K562 (cell line): Measurements from ENCODE around the gene TP53RK. TPM values are rescaled to one million over a fixed set of nuclear protein-coding genes. Genes with fewer than 3 reads are reported as not detected.

Source experiments
- CTCF ChIP-seq, 3 experiments: IDR thresholded peaks in 2 of 3; conservative IDR thresholded peaks in 1 of 3; 2 replicates each; pipeline ENCODE4 v1.5.1; 2011 to 2012; ENCODE audit warnings: low read length in 3 of 3, mild to moderate bottlenecking in 3 of 3, control low read depth in 2 of 3, improper control_type of control experiment in 1 of 3, inconsistent platforms in 1 of 3, low read depth in 1 of 3, mixed read lengths in 1 of 3, moderate library complexity in 1 of 3; ENCODE audit not compliant: insufficient read depth in 2 of 3
- ELF4 ChIP-seq: fragments of 450-650 bp; formaldehyde crosslinking; IDR thresholded peaks from 2 replicates; pipeline ENCODE4 v1.4.0; 2022; ENCODE audit warnings: missing genetic modification characterization
- EWSR1 ChIP-seq: fragments of 450-650 bp; IDR thresholded peaks from 2 replicates; pipeline ENCODE4 v1.6.1; 2018; ENCODE audit warnings: borderline replicate concordance, mild to moderate bottlenecking, low read depth, moderate library complexity; ENCODE audit not compliant: partially characterized antibody
- RAD21 ChIP-seq, 2 experiments: fragments of 250-450 bp in 1 of 2; fragments of 450-650 bp in 1 of 2; sonication (Bioruptor Pico) in 1 of 2; formaldehyde crosslinking in 1 of 2; IDR thresholded peaks in 1 of 2; conservative IDR thresholded peaks in 1 of 2; 2 replicates each; pipeline versions ENCODE4 v1.4.0 to v1.8.0; 2020 to 2022; ENCODE audit warnings: mild to moderate bottlenecking in 2 of 2, moderate library complexity in 1 of 2
- REST ChIP-seq, 2 experiments: fragments of 450-650 bp; formaldehyde crosslinking in 1 of 2; IDR thresholded peaks; 2 replicates each; pipeline versions ENCODE4 v1.4.0 to v1.6.1; 2014 to 2020; ENCODE audit warnings: mild to moderate bottlenecking in 2 of 2, borderline replicate concordance in 1 of 2, low read depth in 1 of 2
- SNIP1 ChIP-seq: fragments of 450-650 bp; IDR thresholded peaks from 2 replicates; pipeline ENCODE4 v1.7.1; 2017; ENCODE audit warnings: low read depth, mild to moderate bottlenecking
- TAL1 ChIP-seq: fragments of 450-650 bp; IDR thresholded peaks from 2 replicates; pipeline ENCODE4 v1.6.1; 2016; ENCODE audit warnings: mild to moderate bottlenecking
- XRCC5 ChIP-seq: fragments of 200-400 bp; formaldehyde crosslinking; IDR thresholded peaks from 2 replicates; pipeline ENCODE4 v1.6.1; 2017; ENCODE audit warnings: low read depth, mild to moderate bottlenecking, low read length
- ZNF263 ChIP-seq: sonication (generic); formaldehyde crosslinking; IDR thresholded peaks from 2 replicates; pipeline ENCODE4 v1.8.0; 2022; ENCODE audit warnings: mild to moderate bottlenecking, missing genetic modification reagents, borderline replicate concordance
- ZSCAN29 ChIP-seq: fragments of 450-650 bp; IDR thresholded peaks from 2 replicates; pipeline ENCODE4 v1.6.1; 2017
- polyA plus RNA-seq, 8 experiments: library from polyadenylated mRNA; depleted of rRNA in 4 of 8; stranded (reverse) in 5 of 8; unstranded in 3 of 8; fragments of >200 nt; fragmentation: Nextera tagmentation in 2 of 8; fragmentation: Illumina TruSeq in 1 of 8; extraction: Ambion mirVana in 2 of 8; extraction: Trizol in 1 of 8; gene quantifications; 2 replicates each; pipeline versions ENCODE4 v1.2.1 to v1.2.3, GENCODE V29; 2011 to 2014; ENCODE audit warnings: inconsistent platforms in 1 of 8, missing spikeins in 1 of 8
- total RNA-seq, 7 experiments: library from RNA; depleted of rRNA in 6 of 7; stranded (reverse); fragments of >200 nt in 6 of 7; fragmentation: Illumina TruSeq in 2 of 7; extraction: Trizol in 2 of 7; gene quantifications; 2 replicates each; pipeline versions ENCODE4 v1.2.1 to v1.2.3, GENCODE V29; 2011 to 2021; ENCODE audit warnings: low replicate concordance in 1 of 7

The TP53RK gene
- total and polyA plus RNA-seq, 9 of the 15 experiments (the other 6 are each of a cell fraction or from before 2014, with no cell fraction given): 2.9 to 43.5 (median 17.2) TPM

- TF ChIP-seq REST (IDR thresholded peaks at IDR 0.05; ENCODE audit: borderline replicate concordance) (peak; percentile 67), REST (CRISPR knock-in tag; IDR thresholded peaks at IDR 0.05; ENCODE audit: low read depth) (no peak), ZNF263 (CRISPR knock-in tag) (peak; percentile 70; the same call in 1 of the 2 replicates), XRCC5 (0 out of 2 replicates have a peak, but pooled peaks have one; percentile 15), TAL1 (no peak), ZSCAN29 (peak; percentile 37; the same call in 1 of the 2 replicates), CTCF (IDR thresholded peaks at IDR 0.05 in 2 of 3, conservative IDR thresholded peaks at IDR 0.05 in 1 of 3; ENCODE audit: insufficient read depth in 2 of 3, low read depth in 1 of 3, low read length in 3 of 3) (peak; percentile 78 to 83 (median 82)), EWSR1 (no peak), RAD21 (CRISPR knock-in tag; conservative IDR thresholded peaks at IDR 0.05 in 1 of 2, IDR thresholded peaks at IDR 0.05 in 1 of 2) (peak; percentile 47 to 81; a peak in 3 of 4 replicates), SNIP1 (0 out of 2 replicates have a peak, but pooled peaks have one; percentile 26), ELF4 (peak; percentile 89)
Observed at GRCh38 chr20:46681032-46681854, 8.0 kb downstream of the TP53RK start (continued).
